OCI-LY1 (cell line): Measurements from ENCODE around the gene PCSK1N.
A peak's percentile ranks its signal among the peaks of the same experiment; 100 is the strongest.

Experiments used
- H2AFZ ChIP-seq: fragments of 200-600 bp; sonication (generic), shearing (Covaris generic); 2 replicates; pipeline ENCODE4 v1.6.0; 2014; ENCODE audit warnings: antibody characterized with exemption, mild to moderate bottlenecking, low read length
- H3F3A ChIP-seq: fragments of 200-600 bp; sonication (generic), shearing (Covaris generic); 2 replicates; pipeline ENCODE4 v1.6.0; 2014; ENCODE audit warnings: mild to moderate bottlenecking, antibody characterized with exemption, low read length, moderate library complexity; ENCODE audit not compliant: insufficient read depth
- H3K27ac ChIP-seq: fragments of 200-600 bp; sonication (generic); 2 replicates; pipeline ENCODE4 v1.5.1; 2014; ENCODE audit warnings: low read length, mixed run types, mild to moderate bottlenecking, low read depth; ENCODE audit not compliant: poor library complexity, severe bottlenecking
- H3K27me3 ChIP-seq: fragments of 200-600 bp; sonication (generic); 2 replicates; pipeline ENCODE4 v1.6.0; 2014; ENCODE audit warnings: antibody characterized with exemption, mild to moderate bottlenecking, low read length, moderate library complexity; ENCODE audit not compliant: insufficient read depth
- H3K36me3 ChIP-seq: fragments of 200-600 bp; sonication (generic); 2 replicates; pipeline ENCODE4 v1.6.1; 2014; ENCODE audit warnings: mild to moderate bottlenecking, antibody characterized with exemption, low read length, moderate library complexity, mixed read lengths; ENCODE audit not compliant: insufficient read depth
- H3K4me1 ChIP-seq: fragments of 200-600 bp; sonication (generic); 2 replicates; pipeline ENCODE4 v1.5.1; 2014; ENCODE audit warnings: mild to moderate bottlenecking, low read length, moderate library complexity; ENCODE audit not compliant: insufficient read depth, severe bottlenecking
- H3K4me2 ChIP-seq: fragments of 200-600 bp; sonication (generic), shearing (Covaris generic); 2 replicates; pipeline ENCODE4 v1.6.1; 2014; ENCODE audit warnings: low read length
- H3K4me3 ChIP-seq: fragments of 200-600 bp; sonication (generic); 2 replicates; pipeline ENCODE4 v1.5.1; 2014; ENCODE audit warnings: low read length, low read depth, mild to moderate bottlenecking, mixed read lengths; ENCODE audit not compliant: poor library complexity, severe bottlenecking
- H3K79me2 ChIP-seq: fragments of 200-600 bp; shearing (Covaris generic); 2 replicates; pipeline ENCODE4 v1.6.1; 2016; ENCODE audit warnings: mixed run types, low read length, mixed read lengths; ENCODE audit not compliant: insufficient read depth
- H3K9ac ChIP-seq: fragments of 200-600 bp; sonication (generic), shearing (Covaris generic); 2 replicates; pipeline ENCODE4 v1.6.1; 2014; ENCODE audit warnings: mild to moderate bottlenecking, low read length, mixed read lengths
- H3K9me2 ChIP-seq: fragments of 200-600 bp; sonication (generic), shearing (Covaris generic); 2 replicates; pipeline ENCODE4 v1.6.1; 2014; ENCODE audit warnings: low read depth, mild to moderate bottlenecking, low read length, mixed read lengths
- H3K9me3 ChIP-seq: fragments of 200-600 bp; shearing (Covaris generic); 2 replicates; pipeline ENCODE4 v1.6.1; 2014; ENCODE audit warnings: low read length, mixed read lengths
- H4K20me1 ChIP-seq: fragments of 200-600 bp; sonication (generic), shearing (Covaris generic); 2 replicates; pipeline ENCODE4 v1.6.0; 2016; ENCODE audit warnings: mild to moderate bottlenecking, low read length; ENCODE audit not compliant: insufficient read depth
- EZH2 ChIP-seq: fragments of 200-600 bp; sonication (generic), shearing (Covaris generic); IDR thresholded peaks from 2 replicates; pipeline ENCODE4 v1.8.0; 2017; ENCODE audit warnings: borderline replicate concordance, mixed run types, mild to moderate bottlenecking, antibody characterized with exemption, low read length, moderate library complexity, mixed read lengths
- TF ChIP-seq, protein P1 (sequence below): fragments of 200-600 bp; sonication (generic), shearing (Covaris generic); IDR thresholded peaks from 2 replicates; pipeline ENCODE4 v1.5.1; 2017; ENCODE audit warnings: mild to moderate bottlenecking, antibody characterized with exemption, low read length, moderate library complexity, mixed read lengths

Gene PCSK1N

DNA sequence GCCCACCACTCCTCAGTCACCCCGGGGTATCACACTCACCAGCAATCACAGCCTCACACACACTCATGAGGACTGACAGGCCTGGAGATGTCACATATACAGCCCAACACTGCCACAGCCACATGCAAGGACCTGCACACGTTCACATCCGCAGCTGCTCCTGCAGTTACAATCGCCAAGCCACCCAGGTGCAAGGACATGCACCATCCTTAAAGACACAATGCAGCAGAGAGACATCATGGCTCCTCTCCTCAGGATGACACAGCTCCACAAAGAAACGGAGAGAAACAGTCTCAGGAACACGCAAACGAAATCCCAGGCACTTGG is 1.1 kb downstream of the PCSK1N start:
- Histone ChIP-seq H3K27me3 (no peaks in the 10 kb centered on the region), H3K79me2 (no peaks in the 10 kb centered on the region), H3K4me1 (peaks cover 17% of the 10 kb centered on the region), H3K9me2 (no peaks in the 10 kb centered on the region), H2AFZ (no peak overlapping the region), H3F3A (no peaks in the 10 kb centered on the region), H3K36me3 (no peaks in the 10 kb centered on the region), H3K4me3 (peak overlapping the region; percentile 76), H3K4me2 (peak overlapping the region; percentile 64), H3K27ac (no peak overlapping the region), H4K20me1 (no peaks in the 10 kb centered on the region), H3K9me3 (no peaks in the 10 kb centered on the region), H3K9ac (peak overlapping the region; percentile 54; the same call in 1 of the 2 replicates)
- TF ChIP-seq, protein P1, sequence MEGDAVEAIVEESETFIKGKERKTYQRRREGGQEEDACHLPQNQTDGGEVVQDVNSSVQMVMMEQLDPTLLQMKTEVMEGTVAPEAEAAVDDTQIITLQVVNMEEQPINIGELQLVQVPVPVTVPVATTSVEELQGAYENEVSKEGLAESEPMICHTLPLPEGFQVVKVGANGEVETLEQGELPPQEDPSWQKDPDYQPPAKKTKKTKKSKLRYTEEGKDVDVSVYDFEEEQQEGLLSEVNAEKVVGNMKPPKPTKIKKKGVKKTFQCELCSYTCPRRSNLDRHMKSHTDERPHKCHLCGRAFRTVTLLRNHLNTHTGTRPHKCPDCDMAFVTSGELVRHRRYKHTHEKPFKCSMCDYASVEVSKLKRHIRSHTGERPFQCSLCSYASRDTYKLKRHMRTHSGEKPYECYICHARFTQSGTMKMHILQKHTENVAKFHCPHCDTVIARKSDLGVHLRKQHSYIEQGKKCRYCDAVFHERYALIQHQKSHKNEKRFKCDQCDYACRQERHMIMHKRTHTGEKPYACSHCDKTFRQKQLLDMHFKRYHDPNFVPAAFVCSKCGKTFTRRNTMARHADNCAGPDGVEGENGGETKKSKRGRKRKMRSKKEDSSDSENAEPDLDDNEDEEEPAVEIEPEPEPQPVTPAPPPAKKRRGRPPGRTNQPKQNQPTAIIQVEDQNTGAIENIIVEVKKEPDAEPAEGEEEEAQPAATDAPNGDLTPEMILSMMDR: no peak
- no peak for TF ChIP-seq EZH2

DNA sequence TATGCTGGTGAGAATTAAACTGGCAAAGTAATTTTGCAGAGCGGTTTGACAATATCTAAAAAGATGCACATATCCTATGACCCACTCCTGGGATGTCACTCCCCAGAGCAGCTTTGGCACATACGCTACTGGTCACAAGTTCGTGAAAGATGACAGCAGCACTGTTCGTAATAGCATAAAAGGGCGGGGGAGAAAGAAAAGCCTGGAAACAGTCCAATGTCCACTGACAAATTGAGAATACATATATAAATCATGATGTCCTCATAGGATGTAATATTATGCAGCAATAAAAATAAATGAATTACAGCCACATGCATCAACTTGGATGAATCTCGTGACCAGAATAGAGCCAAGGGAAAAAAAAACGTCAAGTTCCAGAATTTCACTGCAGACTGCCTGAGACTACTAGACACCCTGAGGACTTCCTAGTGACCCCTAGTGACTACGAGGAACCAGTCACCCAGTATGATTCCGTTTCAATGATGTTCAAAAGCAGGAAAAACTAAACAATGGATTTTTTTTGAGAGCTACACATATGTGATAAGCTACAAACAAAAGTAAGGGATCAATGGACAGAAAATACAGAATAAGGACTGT is 1.8 kb downstream of the PCSK1N start:
- Histone ChIP-seq H3K4me2 (peak overlapping the region; percentile 64; the same call in 1 of the 2 replicates), H3K9me3 (no peaks in the 10 kb centered on the region), H3K27me3 (no peaks in the 10 kb centered on the region), H3K4me1 (peaks cover 17% of the 10 kb centered on the region), H4K20me1 (no peaks in the 10 kb centered on the region), H3K27ac (no peak overlapping the region), H3K4me3 (peak overlapping the region; percentile 76), H3K79me2 (no peaks in the 10 kb centered on the region), H3K9me2 (no peaks in the 10 kb centered on the region), H2AFZ (no peak overlapping the region), H3K36me3 (no peaks in the 10 kb centered on the region), H3K9ac (no peak overlapping the region), H3F3A (no peaks in the 10 kb centered on the region)
- TF ChIP-seq EZH2: no peak
- TF ChIP-seq, protein P1: no peak

- no peak overlapping the region for H3K9ac ChIP-seq
- H3K27me3 ChIP-seq: no peaks in the 10 kb centered on the region
- H3K4me3 ChIP-seq: no peak overlapping the region
Observed at GRCh38 chrX:48831909-48832291, 3.5 kb downstream of the PCSK1N start.

More at GRCh38 chrX:48831909-48832291, 3.5 kb downstream of the PCSK1N start:
- Histone ChIP-seq H3K36me3 (no peaks in the 10 kb centered on the region), H3K9me2 (no peaks in the 10 kb centered on the region), H3K4me1 (peaks cover 17% of the 10 kb centered on the region), H3K27ac (no peak overlapping the region), H4K20me1 (no peaks in the 10 kb centered on the region), H3F3A (no peaks in the 10 kb centered on the region), H2AFZ (no peak overlapping the region), H3K9me3 (no peaks in the 10 kb centered on the region), H3K79me2 (no peaks in the 10 kb centered on the region), H3K4me2 (no peak overlapping the region)
- no peak for TF ChIP-seq EZH2
- TF ChIP-seq, protein P1: no peak
